NCI-H146 (cell line): ENCODE data around the gene ZNF407.

Experiments
- DNase-seq: peaks from one replicate; lab custom pipeline; 2025; lab: John Stamatoyannopoulos, UW

Gene ZNF407

DNA sequence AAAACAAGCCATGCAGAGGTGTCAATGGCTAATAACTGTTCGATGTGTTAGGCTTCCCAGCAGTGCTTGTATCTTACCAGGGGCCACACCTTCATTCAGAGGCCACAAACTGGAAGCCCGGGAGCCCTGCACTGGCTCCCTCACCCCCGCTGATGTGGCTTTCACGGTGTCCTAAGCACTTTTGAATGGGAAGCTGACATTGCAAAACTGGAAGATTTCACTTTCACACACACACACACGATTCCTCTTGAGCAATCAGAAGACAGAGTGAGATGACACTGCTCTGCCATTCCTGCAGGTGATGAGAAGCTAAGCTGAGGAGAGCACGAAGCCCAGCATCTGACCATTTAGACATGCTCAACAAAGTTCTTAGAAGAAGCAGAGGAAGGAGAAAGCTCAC is 8.6 kb upstream of the ZNF407 start:
- no peak for DNase-seq

DNA sequence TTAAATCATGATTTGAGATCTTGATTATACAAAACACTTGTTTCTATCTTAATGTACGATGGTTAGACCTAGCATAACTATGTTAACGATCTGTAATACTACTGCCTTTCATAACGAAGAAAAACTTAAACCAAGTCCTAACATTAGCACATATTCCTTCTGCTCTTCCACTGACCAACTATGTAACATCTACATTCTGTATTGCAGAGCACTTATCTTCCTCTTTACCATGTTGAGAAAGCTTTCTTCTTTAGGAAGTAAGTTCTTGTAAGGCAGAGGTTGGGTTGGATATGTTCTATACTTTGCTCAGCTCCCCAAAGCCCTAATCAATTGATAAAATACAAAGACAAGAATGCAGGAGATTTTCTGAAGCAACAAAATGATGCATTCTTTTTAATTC is 7.9 kb upstream of the ZNF407 start:
- DNase-seq = no peak

DNA sequence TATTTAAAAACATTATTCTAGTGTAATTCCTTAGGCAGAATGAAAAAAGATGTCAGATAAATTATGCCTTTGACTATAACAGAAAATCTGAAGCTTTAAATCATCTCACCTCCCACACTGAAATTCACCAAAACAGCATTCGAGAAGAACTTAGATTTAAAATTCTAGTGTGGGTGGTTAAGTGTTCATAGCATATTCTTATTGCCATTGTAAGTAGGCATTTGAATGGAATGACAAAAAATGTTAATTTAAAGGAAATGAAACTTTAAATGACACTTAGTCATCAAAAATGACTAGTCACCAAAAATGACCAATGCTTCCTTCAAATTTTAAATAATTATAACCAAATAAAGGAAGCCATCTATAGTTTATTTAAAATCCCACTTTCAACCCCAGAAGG is 7.0 kb upstream of the ZNF407 start:
- DNase-seq = no peak

DNA sequence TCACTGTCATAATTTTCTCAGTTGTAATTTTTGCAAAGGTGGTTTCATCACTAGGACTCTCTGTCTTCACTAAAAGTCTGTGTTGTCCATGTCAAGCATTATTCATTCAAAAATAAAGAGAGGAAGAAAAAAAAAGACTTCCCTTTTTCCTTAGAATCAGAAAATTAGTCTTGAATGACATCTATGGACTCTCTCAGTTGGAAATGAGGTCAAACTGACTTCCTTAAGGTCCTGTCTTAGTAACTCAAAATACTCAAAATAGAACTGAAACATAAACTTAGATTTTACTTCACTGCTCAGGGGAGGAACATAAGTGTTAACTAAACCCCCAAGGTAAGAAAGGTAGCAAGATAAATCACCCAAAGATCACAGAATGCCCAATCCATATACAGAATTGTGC is 2.2 kb upstream of the ZNF407 start:
- DNase-seq = no peak

DNA sequence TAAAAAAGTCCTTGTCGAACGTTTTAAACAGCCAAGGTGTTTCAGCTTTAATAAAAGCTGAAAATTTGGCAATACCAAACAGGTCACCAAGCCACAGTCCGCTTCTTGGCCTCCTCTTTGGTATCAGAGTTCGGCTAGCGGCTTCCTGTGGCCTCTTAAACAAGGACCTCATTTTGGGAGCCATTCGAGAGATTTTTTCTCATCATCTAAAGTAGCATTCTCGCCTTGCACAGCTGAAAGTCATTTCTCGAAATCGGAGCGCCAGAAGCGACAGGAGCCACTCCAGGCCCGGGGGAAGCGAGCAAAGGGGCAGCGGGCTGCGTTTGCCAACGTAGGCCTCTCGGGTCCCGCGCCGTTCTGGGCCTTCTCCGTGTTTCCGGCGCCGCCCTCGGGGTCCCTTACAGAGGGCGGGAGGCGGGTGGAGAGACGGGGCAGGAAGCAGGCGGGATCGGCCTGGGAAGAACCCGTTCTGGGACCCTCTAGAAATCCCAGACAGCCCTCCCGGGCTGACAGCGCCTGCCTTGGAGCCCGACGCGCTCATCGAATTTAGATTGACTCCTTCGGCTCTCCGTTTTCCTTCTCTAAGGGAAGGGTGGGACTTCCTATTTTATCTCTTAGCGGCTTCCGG is 522 bp upstream of the ZNF407 start:
- peak; percentile 92 for DNase-seq

DNA sequence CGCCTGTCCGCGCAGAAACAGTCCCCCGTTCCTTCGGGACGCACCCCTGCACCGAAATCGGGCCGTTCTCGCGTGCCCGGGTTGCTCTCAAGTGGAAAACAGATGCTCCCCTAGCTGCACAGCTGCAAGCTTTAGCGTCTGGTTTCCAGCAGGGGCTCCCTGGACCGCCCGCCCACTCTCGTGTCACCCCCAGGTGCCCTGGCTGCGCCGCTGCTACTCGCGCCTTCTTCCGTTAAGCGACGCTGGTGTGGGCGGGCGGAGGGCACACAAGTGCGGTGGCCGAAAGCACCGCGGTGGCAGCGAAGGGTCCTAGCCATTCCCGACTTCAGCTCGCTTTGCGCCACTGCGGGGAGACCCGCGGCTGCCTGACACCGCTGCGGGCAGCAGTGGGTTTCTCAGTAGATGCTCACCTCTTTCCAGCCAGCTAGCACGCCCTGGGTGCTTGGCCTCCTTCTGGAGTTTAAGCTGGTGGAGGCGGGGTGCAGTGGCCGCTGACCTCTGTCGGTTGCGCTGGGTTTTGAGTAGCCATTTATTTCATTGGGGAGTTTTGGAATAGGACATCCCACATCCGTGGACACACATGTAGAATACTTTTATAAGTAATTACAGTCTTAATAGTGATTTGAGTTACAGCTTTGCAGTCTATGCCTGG is 806 bp downstream of the ZNF407 start:
- DNase-seq = peak; percentile 80

DNA sequence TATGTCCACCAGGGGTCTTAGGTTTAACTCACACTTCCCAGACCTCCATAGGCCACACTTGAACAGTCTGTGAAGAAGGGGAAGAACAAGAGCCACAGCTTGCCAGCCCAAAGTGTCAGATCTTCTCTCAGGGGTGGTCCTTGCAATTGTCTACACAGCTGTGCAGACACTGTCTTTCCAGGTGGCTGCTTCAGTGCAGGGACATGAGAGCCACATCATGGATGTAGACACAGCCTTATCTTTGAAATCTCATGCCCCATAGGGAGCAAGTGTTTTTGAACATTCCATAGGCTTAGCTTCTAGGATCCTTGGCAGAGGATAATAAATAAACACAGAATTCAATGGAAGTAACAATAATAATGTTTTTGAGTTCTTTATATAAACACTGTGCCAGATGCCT is 6.7 kb downstream of the ZNF407 start:
- DNase-seq = no peak

DNA sequence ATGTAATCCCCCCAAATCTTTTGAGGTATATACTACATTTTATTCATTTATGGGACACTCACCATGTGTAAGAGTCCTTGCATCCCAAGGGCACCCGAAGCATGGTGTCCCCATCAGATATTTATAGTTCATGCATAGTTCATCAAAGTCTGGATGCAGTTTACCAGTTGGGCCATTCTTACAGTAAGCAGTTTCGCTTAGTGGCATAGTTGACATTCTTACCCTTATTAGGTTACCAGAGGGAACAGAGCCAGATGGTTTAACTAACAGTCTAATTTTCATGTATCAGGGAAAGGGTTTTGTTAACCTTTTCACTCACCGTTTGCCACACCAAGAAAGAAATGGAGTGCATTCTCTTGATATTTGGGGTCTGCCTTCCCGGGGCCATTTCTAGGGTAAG is 7.1 kb downstream of the ZNF407 start:
- no peak for DNase-seq

DNA sequence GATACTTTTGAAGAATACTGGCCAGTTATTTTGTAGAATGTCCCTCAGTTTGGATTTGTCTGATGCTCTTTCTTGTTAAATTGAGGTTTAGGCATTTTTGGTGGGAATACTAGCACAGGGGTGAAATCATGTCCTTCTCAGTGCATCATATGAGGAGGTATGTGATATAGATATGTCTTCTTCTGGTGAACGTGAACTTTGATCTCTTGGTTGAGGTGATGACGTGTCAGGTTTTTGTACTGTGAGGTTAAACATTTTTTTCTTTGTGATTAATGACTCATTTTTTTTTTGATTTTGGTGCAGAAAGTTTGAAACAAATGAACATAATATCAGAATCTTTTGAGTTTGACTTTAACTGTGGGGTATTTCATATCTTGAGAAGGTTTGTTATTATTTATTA is 11.0 kb downstream of the ZNF407 start:
- DNase-seq = no peak

DNA sequence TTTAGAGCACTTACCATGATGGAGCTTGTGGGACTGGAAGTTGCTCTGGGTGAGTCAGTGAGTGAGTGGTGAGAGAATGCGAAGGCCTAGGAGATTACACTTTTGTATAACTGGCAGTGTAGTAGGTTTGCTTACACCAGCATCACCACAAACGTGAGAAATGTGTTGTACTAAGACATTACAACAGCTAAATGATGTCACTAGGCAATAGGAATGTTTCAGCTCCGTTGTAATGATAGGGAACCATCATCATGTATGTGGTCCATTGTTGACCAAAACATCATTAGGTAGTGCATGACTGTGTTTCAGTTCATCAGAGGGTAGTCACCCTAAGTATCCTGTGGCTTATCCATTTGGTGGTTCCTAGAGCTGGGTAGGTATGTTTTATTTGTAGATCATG is 11.9 kb downstream of the ZNF407 start:
- DNase-seq = no peak

DNA sequence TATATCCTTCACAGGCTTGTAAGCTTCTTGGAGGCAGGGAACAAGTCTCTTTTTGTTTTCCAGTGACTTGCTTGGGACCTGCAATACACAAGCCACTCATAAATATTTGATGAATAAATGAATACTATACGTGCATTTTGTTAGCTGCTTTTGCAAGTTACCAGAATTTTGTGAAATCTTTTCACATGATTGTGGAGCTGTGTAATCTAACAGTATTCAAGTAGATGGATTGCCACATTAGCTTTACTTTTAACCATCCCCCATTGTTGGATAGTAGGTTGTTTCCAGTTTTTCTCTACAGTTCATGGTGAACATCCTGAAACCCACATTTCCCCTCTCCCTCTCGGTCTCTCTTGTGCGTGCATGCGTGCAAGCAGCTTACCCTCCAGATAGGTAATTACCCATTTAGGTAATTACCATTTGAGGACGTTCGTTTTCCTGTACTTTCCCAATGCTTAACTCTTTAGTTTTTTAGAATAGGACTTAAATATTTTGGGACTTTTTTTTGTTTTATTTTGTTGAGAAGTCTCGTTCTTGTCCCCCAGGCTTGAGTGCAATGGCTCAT is 12.5 kb downstream of the ZNF407 start:
- no peak for DNase-seq

DNA sequence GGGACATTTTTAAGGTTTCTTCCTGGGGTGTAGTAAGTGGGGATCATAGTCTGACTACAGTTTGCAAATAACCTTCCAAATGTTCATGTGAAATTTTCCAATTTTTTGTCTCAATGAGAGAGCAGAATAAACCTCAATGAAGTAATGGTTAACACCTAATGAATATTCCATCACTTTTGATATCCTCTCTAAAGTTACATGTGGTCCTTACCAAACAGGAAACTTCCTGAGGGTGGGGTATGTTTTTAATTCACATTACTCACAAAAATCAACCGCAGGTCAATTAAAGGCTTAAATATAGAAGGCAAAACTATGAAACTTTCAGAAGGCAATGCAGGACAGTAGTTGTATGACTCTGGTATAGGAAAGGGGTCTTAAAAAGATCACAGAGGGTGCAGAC is 13.2 kb downstream of the ZNF407 start:
- no peak for DNase-seq

DNA sequence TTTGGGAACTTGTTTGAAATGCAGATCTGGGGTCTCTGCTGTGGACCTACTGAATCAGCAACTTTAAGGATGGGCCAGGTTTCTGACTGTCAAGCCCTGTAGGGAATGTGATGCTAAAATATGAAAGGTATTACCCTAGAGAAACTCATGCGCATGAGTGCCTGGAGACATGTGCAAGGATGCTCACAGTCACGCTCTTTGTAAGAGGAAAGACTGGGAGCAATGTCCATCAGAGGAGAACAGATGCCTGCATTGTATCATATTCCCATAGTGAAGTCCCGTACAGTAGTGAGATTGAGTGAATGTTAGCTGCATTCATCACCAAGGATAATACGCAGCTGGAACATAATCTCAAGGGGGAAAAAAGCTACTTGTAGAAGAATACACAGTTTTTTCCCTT is 14.1 kb downstream of the ZNF407 start:
- no peak for DNase-seq

DNA sequence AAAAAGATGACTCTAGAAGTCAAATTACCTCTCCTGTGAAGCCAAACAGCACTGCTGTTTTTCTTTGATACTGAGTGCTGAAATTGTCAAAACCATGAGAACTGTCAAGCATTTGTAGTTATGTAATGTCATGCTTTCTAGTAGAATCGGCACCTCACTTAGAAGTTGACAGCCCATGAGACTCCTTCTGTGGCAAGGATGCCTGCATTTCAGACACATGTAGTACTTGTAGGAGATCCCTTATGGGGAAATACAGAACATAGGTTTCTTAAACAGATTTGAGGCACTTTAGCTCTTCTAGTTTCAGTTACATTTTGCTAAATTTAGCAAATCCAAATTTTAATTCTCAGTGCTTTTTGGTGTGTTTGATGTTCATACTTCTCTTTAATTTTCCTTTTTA is 15.7 kb downstream of the ZNF407 start:
- no peak for DNase-seq

DNA sequence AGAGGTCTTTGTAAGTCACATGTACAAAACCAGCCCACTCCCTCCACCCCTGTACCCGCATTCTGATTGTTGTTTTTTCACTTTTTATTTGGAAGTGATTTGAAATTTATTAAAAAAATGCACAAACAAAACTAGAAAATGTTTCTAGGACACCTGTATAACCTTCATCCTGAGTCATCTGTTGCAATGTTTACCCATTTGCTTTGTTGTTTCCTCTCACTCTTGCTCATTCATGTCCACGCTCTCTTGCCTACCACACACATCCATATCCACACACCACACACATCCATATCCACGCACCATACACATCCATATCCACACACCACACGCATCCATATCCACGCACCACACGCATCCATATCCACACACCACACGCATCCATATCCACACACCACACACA is 18.8 kb downstream of the ZNF407 start:
- DNase-seq = no peak

DNA sequence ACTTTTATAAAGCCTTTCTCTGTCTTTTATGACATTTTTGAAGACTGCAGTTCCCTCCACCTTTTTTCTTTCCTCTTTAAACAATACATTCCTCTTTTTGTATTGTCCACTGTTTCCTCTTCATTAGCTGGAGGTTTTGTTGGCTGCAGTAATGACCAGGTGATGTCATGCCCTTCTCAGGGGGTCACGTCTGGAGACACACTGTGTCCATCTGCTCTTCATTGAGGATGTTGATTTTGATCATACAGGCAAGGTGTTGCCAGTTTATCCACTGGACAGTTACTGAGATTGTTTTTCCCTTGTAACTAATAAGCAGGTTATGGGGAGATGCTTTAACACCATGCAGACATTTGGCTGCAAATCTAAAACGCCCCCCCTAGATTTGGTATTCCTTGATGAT is 19.8 kb downstream of the ZNF407 start:
- no peak for DNase-seq

DNA sequence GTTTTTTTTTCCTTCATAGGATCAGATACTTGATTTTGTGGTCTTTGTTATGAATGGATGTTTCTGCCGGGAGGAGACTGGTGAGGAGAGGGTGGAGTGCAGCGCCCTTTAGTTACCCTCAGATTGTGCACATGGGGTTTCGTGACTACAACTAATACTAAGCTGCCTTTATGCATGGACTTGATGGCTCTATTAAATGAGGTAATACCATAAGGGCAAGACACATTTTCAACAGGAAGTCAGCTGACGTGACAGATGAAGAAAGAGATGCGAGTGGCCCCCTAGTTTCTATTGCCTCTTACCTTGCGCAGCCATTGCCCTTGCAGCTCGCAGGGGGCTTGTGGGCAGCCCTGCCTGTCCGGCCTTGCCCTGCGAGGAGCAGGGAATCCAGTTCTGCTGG is 24.4 kb downstream of the ZNF407 start:
- DNase-seq = no peak

DNA sequence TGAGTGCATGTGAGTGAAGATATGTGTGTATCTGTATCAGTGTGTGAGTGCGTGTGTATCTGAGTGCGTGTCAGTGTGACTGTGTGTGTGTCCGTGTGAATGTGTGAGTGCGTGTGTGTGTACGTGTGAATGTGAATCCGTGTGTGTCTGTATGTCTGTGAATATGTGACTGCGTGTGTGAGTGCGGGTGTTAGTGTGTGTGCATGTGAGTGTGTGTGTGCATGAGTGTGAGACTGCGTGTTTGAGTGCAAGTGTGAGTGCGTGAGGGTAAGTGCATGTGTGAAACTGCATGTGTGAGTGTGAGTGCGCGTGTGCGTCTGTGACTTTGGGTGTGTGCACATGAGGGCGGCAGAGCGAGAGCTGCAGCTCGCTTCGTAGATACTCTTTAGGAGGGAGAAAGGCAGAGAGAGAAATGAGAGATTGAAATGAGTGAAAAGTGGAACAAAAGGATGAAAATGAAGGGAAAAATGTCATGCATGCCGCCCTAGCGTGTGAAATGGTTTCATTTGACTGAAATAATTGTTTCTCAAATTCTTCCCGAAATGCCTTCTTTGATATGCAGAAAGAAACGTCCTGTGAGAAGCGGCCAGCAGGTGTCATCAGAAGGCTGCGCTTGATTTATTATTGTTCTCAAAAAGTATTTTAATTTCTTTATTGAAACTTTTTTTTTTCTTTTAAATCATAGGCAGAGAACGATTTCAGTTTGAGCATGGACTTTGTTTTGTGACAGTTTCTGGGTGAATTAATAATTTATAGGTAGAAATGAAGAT is 25.6 kb downstream of the ZNF407 start:
- no peak for DNase-seq

DNA sequence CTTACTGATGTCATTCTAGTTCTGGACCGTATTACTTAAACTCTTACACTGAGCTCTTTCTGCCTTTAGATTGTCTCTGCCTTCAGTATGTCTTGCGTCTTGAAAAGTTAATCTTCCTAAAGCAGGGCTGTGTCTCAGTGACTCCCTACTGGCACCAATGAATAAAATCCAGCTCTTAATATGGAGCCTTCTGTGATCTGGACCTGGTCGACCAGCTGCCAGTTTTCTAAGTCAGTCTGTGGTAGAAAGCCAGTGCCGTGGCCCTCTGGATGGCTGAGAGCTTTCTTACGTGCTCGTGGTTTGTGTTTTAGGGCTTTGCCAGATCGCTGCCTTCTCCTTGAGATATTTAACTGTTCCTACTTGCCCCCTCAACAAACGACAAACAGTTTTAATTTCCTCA is 26.8 kb downstream of the ZNF407 start:
- no peak for DNase-seq

DNA sequence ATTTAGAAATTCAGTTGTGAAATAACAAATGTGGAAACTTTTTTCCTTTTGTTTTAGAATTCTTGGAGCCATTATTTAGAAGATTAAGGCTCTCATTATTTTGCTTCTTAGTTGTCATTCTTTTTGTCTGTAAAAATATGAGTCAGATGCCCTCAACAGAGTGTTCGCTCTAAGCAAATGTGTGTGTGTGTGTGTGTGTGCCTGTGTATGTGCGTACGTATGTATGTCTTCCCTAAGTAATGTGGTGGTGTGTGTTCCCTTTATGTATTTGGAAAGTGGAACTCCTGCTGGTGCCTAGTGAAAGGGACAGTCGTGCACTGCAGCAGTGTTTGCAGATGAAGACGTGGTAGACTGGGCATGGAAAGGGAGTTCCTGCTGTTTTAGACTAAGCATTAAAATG is 27.5 kb downstream of the ZNF407 start:
- peak; percentile 35 for DNase-seq

DNA sequence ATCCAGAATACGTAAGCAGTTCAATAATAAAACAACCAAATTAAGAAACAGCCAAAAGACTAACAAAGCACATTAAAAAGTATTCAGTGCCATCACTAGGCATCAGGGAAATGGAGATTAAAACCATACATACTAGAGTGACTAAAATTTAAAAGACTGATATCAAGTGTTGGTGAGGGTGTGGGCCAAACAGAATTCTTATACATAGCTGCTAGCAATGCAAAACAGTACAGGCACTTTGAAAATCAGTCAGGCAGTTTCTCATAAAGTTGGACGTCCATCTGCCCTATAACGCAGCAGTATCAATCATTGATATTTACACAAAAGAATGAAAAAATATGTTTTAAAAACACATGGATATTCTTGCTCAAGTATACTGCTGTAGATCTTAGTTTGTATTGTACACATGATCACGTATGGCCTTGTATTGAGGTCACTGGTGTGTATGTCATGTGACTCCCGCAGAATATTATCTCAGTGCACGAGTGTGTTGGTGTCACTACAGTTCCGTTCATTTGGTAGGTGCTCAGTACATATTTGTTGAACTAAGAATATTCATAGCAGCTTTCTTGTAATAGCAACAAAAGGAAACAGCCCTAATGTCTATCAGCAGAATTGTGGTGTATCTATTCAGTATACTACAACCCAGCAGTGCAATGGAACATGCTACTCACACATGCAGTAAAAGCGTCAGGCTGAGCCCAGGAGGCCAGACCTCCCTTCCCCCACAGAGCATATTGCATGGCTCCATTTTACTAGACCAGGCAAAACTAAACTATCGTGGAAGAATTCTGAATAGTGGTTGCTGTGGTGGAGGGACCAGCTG is 28.6 kb downstream of the ZNF407 start:
- no peak for DNase-seq

DNA sequence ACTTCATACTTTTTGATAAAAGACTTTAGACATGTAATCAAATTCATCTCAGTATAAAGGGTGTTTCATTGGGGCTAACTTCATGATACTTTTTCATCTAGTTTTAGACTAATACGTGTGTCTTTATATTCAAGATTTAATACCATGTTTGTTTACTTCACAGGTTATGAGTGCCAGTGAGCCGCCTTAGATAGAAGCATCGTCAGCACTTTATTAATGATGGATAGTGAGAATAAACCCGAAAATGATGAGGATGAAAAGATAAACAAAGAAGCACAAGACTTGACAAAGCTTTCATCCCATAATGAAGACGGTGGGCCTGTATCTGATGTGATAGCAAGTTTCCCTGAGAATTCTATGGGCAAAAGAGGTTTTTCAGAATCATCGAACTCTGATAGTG is 33.1 kb downstream of the ZNF407 start:
- no peak for DNase-seq
